CD4-positive, alpha-beta T cell treated with Interleukin-6 for 4 hours (primary cell): Measurements from ENCODE around the gene SPIN1.
"Not testable (repeated sequence)": the region's sequence is repeated elsewhere in the genome, so short reads cannot be mapped to it uniquely, and the experiment has no call there.

ENCODE experiments used
- DNase-seq: peaks from one replicate; pipeline ENCODE4 v3.0.0-alpha.2; 2020; ENCODE audit warnings: mixed read lengths

Gene SPIN1

DNA sequence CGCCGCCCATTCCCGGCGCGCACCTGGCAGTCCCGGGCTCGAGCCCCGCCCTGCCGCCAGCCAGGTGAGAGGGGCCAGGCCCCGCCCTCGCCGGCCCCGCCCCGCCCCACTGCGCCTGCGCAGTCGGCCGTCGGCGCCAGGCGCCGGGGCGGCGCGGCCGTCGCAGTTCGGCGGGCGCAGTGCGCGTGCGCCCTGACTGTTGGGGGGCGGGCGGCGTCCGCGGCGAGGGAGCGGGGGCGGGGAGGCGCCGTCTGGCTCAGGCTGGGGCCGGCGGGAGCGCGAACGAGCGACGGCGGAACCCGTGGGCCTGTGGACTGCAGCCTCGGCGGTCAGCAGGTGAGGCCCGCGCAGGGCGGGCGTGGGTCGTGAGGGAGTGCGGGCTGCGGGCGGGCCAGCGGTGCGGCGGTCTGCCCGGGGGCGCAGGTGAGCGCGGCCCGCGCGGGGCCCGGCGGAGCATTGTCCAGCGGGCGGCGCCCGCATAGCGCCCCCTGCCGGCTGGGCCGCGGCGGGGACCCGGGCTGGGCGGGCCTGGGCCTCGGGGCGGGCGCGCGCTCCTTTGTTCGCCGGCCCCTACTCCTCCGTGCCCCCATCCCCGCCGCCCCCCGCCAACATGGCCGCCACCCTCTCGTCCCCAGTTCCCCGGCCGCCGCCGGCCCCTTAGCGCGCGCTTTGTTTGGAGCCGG, at the start of gene SPIN1:
Gene SPIN1, plus strand, starts transcription at position 242 of the 683 bp plus-strand sequence. CDS start 38,096 bp downstream, outside the sequence.
- DNase-seq: peak; percentile 87

GRCh38 chr9:88339317-88339716, 48.9 kb upstream of the SPIN1 start:
- no peak for DNase-seq

GRCh38 chr9:88342246-88342645, 46.0 kb upstream of the SPIN1 start:
- no peak for DNase-seq

DNA sequence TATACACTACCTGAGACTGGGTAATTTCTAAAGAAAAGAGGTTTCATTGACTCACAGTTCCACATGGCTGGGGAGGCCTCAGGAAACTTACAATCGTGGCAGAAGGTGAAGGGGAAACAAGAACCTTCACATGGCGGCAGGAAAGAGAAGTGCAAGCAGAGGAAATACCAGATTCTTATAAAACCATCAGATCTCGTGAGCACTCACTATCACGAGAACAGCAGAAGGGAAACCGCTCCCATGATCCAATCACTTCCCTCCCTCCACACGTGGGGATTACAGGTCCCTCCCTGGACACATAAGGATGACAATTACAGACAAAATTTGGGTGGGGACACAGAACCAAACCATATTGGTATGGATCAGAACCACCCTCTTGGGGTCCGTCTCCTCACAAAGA, 44.2 kb upstream of the SPIN1 start:
- no peak for DNase-seq

- not testable (repeated sequence) for DNase-seq
Observed at GRCh38 chr9:88350354-88350753, 37.9 kb upstream of the SPIN1 start.

- DNase-seq: no peak
Observed at GRCh38 chr9:88355166-88355565, 33.1 kb upstream of the SPIN1 start.

- not testable (repeated sequence) for DNase-seq
Observed at GRCh38 chr9:88357250-88357649, 31.0 kb upstream of the SPIN1 start.

DNA sequence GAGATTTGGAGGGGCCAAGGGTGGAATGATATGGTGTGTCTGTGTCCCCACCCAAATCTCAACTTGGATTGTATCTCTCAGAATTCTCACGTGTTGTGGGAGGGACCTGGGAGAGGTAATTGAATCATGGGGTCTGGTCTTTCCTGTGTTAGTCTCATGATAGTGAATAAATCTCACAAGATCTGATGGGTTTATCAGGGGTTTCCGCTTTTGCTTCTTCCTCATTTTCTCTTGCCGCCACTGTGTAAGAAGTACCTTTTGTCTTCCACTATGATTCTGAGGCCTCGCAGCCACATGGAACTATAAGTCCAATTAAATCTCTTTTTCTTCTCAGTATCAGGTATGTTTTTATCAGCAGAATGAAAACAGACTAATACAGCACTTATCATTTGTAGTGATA, 29.5 kb upstream of the SPIN1 start:
- DNase-seq: no peak

GRCh38 chr9:88359974-88360373, 28.3 kb upstream of the SPIN1 start:
- DNase-seq: no peak

DNA sequence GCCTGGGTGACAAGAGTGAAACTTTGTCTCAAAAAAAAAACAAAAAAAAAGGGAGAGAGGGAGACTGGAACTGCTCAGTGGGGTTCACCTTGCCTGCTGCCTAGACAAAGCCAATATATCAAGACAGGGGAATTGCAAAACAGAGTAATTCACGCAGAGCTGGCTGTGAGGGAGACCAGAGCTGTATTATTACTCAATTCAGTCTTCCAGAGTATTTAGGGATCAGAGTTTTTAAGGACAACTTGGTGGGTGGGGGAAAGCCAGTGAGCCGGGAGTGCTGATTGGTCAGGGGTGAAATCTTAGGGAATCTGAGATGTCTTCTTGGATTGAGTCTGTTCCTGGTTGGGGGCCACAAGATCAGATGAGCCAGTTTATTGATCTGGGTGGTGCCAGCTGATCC, 25.6 kb upstream of the SPIN1 start:
- DNase-seq: no peak

DNA sequence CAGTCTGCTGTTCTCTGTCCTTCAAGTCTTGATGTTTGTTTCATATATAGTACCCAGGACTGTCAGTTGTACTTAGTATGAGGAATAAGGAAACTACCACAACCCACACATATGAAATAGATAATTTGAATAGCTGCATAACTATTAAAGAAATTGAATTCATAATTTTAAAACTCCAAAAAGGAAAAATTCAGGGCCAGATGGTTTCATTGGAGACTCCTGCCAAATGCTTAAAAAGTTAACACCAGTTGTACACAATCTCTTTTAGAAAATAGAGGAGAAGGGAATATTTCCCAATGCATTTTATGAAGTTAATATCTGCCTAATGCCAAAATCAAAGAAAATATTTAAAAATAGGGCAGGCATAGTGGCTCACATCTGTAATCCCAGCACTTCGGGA, 24.6 kb upstream of the SPIN1 start:
- no peak for DNase-seq

DNA sequence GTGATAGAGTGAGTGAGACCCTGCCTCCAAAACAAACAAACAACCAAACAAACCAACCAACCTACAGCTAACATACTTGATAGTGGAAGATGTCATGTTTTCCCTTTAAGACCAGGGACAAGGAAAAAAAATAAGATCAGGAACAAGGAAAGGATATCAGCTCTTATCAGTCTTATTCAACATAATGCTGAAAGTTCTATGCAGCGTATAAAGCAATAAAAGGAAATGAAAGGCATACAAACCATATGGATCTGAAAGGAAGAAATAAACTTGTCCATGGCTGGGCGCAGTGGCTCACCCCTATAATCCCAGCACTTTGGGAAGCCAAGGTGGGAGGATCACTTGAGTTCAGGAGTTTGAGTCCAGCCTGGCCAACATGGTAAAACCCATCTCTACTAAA, 23.5 kb upstream of the SPIN1 start:
- no peak for DNase-seq

DNA sequence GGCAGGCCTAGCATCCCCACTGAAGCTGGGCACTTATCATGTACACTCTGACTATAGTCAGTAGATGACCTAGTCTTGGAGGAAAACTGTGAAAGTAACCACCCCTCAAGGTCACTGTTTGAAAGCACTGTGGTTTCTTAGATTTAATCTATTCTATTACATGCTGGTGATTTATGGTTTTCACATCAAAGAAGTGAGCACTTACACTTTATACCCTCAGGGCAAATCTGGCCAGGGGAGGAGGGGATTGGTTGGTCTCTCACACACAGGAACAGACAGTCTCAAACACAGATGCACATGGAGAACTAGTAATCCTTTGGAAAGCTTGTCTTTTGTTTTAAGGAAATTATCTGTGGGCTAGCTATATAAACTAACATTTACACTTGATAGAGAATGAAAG, 17.9 kb upstream of the SPIN1 start:
- no peak for DNase-seq

- DNase-seq: no peak
Observed at GRCh38 chr9:88372103-88372654, 16.1 kb upstream of the SPIN1 start.

- no peak for DNase-seq
Observed at GRCh38 chr9:88373045-88373444, 15.2 kb upstream of the SPIN1 start.

- no peak for DNase-seq
Observed at GRCh38 chr9:88378317-88378716, 9.9 kb upstream of the SPIN1 start.

DNA sequence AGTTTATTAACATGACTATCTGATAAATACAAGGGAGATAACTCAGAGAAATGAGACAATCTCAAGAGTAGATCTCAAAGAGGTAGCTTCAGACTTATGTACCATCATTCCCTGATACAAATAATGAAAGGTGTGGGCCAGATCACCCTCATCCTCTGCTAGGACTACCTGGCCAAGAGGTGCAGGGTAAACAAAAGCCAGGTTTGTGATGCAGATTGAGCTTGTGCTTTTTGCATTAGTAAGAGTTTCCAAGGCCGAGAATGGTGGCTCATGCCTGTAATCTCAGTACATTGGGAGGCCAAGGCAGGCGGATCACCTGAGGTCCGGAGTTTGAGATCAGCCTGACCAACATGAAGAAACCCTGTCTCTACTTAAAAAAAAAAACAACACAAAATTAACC, 8.9 kb upstream of the SPIN1 start:
- no peak for DNase-seq

GRCh38 chr9:88380118-88380517, 8.1 kb upstream of the SPIN1 start:
- no peak for DNase-seq

GRCh38 chr9:88381322-88381721, 6.9 kb upstream of the SPIN1 start:
- DNase-seq: not testable (repeated sequence)

GRCh38 chr9:88383176-88383575, 5.1 kb upstream of the SPIN1 start:
- no peak for DNase-seq

GRCh38 chr9:88386137-88386536, 2.1 kb upstream of the SPIN1 start:
- DNase-seq: not testable (repeated sequence)

- no peak for DNase-seq
Observed at GRCh38 chr9:88387036-88387551, 1.1 kb upstream of the SPIN1 start.

GRCh38 chr9:88387552-88388202, 567 bp upstream of the SPIN1 start:
- DNase-seq: peak; percentile 49
